A549 (cell line): ENCODE measurements around the gene ZNF804B.

Experiments
- HDAC2 ChIP-seq: fragments of 200-600 bp; sonication (generic); IDR thresholded peaks from 2 replicates; pipeline ENCODE4 v1.6.1; 2016
- TF ChIP-seq, protein P1 (sequence below): fragments of >200 bp; sonication (Bioruptor Twin); formaldehyde crosslinking; IDR thresholded peaks from 3 replicates; pipeline ENCODE4 v1.5.1; 2016
- TF ChIP-seq, protein P2 (sequence below): fragments of 450-650 bp; IDR thresholded peaks from 2 replicates; pipeline ENCODE4 v1.6.1; 2014; ENCODE audit warnings: antibody characterized with exemption
- TF ChIP-seq, protein P3 (sequence below): fragments of 250-450 bp; sonication (Bioruptor Pico); IDR thresholded peaks from 2 replicates; pipeline ENCODE4 v1.5.0; 2021; ENCODE audit warnings: mild to moderate bottlenecking, moderate library complexity, borderline replicate concordance

DNA sequence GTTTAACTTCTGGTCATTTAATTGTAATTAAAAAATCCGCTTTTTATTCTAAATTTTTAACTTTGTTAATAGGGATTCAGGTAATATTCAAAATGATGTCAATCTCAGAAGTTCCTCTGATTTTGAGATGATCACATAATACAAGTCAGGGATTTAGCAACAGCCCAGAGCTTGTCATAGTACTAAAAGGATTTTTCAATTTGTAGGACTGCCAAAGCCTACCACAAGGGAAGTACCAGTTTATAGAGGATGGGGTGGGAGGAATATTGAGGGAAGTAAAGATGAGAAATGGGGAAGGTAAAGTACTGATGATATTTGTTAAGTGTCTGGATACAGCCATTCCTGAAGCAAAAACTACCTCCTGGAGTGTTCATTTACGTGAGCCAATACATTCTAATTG, 314.3 kb downstream of the ZNF804B start:
- TF ChIP-seq, protein P1, sequence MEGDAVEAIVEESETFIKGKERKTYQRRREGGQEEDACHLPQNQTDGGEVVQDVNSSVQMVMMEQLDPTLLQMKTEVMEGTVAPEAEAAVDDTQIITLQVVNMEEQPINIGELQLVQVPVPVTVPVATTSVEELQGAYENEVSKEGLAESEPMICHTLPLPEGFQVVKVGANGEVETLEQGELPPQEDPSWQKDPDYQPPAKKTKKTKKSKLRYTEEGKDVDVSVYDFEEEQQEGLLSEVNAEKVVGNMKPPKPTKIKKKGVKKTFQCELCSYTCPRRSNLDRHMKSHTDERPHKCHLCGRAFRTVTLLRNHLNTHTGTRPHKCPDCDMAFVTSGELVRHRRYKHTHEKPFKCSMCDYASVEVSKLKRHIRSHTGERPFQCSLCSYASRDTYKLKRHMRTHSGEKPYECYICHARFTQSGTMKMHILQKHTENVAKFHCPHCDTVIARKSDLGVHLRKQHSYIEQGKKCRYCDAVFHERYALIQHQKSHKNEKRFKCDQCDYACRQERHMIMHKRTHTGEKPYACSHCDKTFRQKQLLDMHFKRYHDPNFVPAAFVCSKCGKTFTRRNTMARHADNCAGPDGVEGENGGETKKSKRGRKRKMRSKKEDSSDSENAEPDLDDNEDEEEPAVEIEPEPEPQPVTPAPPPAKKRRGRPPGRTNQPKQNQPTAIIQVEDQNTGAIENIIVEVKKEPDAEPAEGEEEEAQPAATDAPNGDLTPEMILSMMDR: no peak
- TF ChIP-seq, protein P2, sequence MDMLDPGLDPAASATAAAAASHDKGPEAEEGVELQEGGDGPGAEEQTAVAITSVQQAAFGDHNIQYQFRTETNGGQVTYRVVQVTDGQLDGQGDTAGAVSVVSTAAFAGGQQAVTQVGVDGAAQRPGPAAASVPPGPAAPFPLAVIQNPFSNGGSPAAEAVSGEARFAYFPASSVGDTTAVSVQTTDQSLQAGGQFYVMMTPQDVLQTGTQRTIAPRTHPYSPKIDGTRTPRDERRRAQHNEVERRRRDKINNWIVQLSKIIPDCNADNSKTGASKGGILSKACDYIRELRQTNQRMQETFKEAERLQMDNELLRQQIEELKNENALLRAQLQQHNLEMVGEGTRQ: no peak
- TF ChIP-seq HDAC2: no peak
- TF ChIP-seq, protein P3, sequence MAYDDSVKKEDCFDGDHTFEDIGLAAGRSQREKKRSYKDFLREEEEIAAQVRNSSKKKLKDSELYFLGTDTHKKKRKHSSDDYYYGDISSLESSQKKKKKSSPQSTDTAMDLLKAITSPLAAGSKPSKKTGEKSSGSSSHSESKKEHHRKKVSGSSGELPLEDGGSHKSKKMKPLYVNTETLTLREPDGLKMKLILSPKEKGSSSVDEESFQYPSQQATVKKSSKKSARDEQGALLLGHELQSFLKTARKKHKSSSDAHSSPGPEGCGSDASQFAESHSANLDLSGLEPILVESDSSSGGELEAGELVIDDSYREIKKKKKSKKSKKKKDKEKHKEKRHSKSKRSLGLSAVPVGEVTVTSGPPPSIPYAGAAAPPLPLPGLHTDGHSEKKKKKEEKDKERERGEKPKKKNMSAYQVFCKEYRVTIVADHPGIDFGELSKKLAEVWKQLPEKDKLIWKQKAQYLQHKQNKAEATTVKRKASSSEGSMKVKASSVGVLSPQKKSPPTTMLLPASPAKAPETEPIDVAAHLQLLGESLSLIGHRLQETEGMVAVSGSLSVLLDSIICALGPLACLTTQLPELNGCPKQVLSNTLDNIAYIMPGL (CRISPR knock-in tag): no peak
